ENCODE results near the gene CYP46A1. TPM values are rescaled to one million over a fixed set of nuclear protein-coding genes. Genes with fewer than 3 reads are reported as not detected.
A peak's percentile ranks its signal among the peaks of the same experiment; 100 is the strongest.

The CYP46A1 gene
- total RNA-seq (2021), result 0.59 and 0.75 TPM in 2 replicates
- long read RNA-seq, partial matches to known transcripts, result 0 of 2 reads
- long read RNA-seq, other reads (novel, unspliced or antisense), result 2 of 2 reads

GRCh38 chr14:99683619-99684409 is at the start of gene CYP46A1:
TSS of gene CYP46A1 (plus strand) at chr14:99684298. CDS start at chr14:99684418, 120 bp downstream.
- H3K23me2 ChIP-seq (ENCODE audit: insufficient read length, low read depth, low read length, poor library complexity, severe bottlenecking), result peaks cover 8% of the 10 kb centered on the region
- no peaks in the 10 kb centered on the region for H3K79me1 ChIP-seq (ENCODE audit: insufficient read depth, low read depth, low read length, poor library complexity, severe bottlenecking)
- H3K4ac ChIP-seq (ENCODE audit: low read depth, low read length), result no peak within 1 kb of the TSS
- H2BK5ac ChIP-seq (ENCODE audit: insufficient read length, low read length), result no peak within 1 kb of the TSS
- Mint-ChIP-seq H3K27me3 (ENCODE audit: low read depth) (peaks cover 14% of the 10 kb centered on the region), H3K4me3 (peak within 1 kb of the TSS; percentile 83 to 88), H3K4me1 (peaks cover 20 to 31% of the 10 kb centered on the region in 2 experiments), H3K9me3 (peaks cover 0 to 5% of the 10 kb centered on the region in 2 experiments; a peak in 3 of 5 replicates), H3K27ac (peak within 1 kb of the TSS in 2 of 3 experiments; percentile 44 to 49; a peak in 2 of 7 replicates), H3K36me3 (ENCODE audit: insufficient read depth in 1 of 3, low read depth in 3 of 3) (0 out of 7 replicates have a peak, but pooled peaks cover 0 to 2% (median 0%) of the 10 kb centered on the region in 3 experiments)
- no peak within 1 kb of the TSS for H4K8ac ChIP-seq (replicated peaks; ENCODE audit: insufficient read length, low read depth, low read length)
- H2AFZ ChIP-seq (ENCODE audit: low read length), result no peak within 1 kb of the TSS
- no peaks in the 10 kb centered on the region for H3K9me3 ChIP-seq (ENCODE audit: control insufficient read depth, low read depth, low read length)
- H3K79me2 ChIP-seq (ENCODE audit: insufficient read depth, low read length), result no peaks in the 10 kb centered on the region
- no peak within 1 kb of the TSS for H2BK20ac ChIP-seq (ENCODE audit: low read depth, low read length, poor library complexity, severe bottlenecking)
- H3K23ac ChIP-seq (ENCODE audit: insufficient read length, low read depth, low read length), result no peak within 1 kb of the TSS
- H2BK12ac ChIP-seq (ENCODE audit: insufficient read length, low read depth, low read length), result no peak within 1 kb of the TSS
- no peak within 1 kb of the TSS for H3T11ph ChIP-seq (ENCODE audit: low read length)
- no peak within 1 kb of the TSS for H2AK5ac ChIP-seq (ENCODE audit: insufficient read length, low read length)
- H2BK15ac ChIP-seq (ENCODE audit: low read depth, low read length), result no peak within 1 kb of the TSS
- H3K27ac ChIP-seq (ENCODE audit: insufficient read length, low read depth, low read length), result no peak within 1 kb of the TSS
- no peaks in the 10 kb centered on the region for H4K20me1 ChIP-seq (ENCODE audit: control insufficient read depth, insufficient read depth, insufficient read length)
- peak within 1 kb of the TSS; percentile 64 for H3K14ac ChIP-seq (ENCODE audit: insufficient read depth, low read length)
- no peaks in the 10 kb centered on the region for H3K4me1 ChIP-seq (ENCODE audit: insufficient read depth, low read length)
- no peak for TF ChIP-seq CTCF (conservative IDR thresholded peaks at IDR 0.05)
- peak; percentile 99 for DNase-seq
- no peak within 1 kb of the TSS for H4K91ac ChIP-seq (ENCODE audit: insufficient read length, low read depth, low read length)
- WGBS (ENCODE audit: extremely low coverage, insufficient read length, low lambda C conversion rate), result no CpG with 5 or more reads among the region's 83 CpGs
- no peak within 1 kb of the TSS for H4K5ac ChIP-seq (ENCODE audit: insufficient read length, low read depth, low read length)
- H3K4me2 ChIP-seq (ENCODE audit: insufficient read depth, insufficient read length, low read length), result peak within 1 kb of the TSS; percentile 79
- H3K27me3 ChIP-seq (ENCODE audit: insufficient read depth, low read length), result no peaks in the 10 kb centered on the region
- H3K9ac ChIP-seq (ENCODE audit: extremely low read depth, insufficient read length, low read length), result peak within 1 kb of the TSS; percentile 43
- H3K18ac ChIP-seq (ENCODE audit: insufficient read length, low read depth, low read length), result peak within 1 kb of the TSS; percentile 36
- no peak within 1 kb of the TSS for H2BK120ac ChIP-seq (ENCODE audit: low read depth, low read length, poor library complexity, severe bottlenecking)
- H3K56ac ChIP-seq (ENCODE audit: insufficient read length, low read depth, low read length), result no peak within 1 kb of the TSS

All from H9 (cell line).